Activated B cell treated with CpG ODN at 0.5 μM for 24 hours (primary cell): Measurements from ENCODE around the gene STYK1. TPM values are rescaled to one million over a fixed set of nuclear protein-coding genes. Genes with fewer than 3 reads are reported as not detected.
"Not testable (repeated sequence)": the region's sequence is repeated elsewhere in the genome, so short reads cannot be mapped to it uniquely, and the experiment has no call there.

Experiments
- ATAC-seq: fragments of 200-7000 bp; cut with Tn5 transposase; one replicate; pipeline ENCODE4 v1.10.0; 2021; ENCODE audit warnings: low read depth, mild to moderate bottlenecking, moderate library complexity
- CTCF ChIA-PET: fragments of 350-600 bp; sonication (Branson Sonifier 250); formaldehyde crosslinking; loops from one replicate; lab custom pipeline; 2021; ENCODE audit warnings: antibody characterized with exemption; lab: Charles Lee
- POLR2A ChIA-PET: fragments of 350-600 bp; sonication (Branson Sonifier 250); formaldehyde crosslinking; loops from one replicate; lab custom pipeline; 2021; ENCODE audit warnings: antibody characterized with exemption; lab: Charles Lee
- DNase-seq: peaks from one replicate; pipeline ENCODE4 v3.0.0; 2022
- H3K27ac Mint-ChIP-seq: one replicate; pipeline ENCODE4 v1.8.0; 2020; ENCODE audit warnings: mixed read lengths
- H3K27me3 Mint-ChIP-seq: one replicate; pipeline ENCODE4 v1.8.0; 2021; ENCODE audit warnings: mixed read lengths
- H3K36me3 Mint-ChIP-seq: one replicate; pipeline ENCODE4 v1.8.0; 2021; ENCODE audit warnings: low read depth, mixed read lengths
- H3K4me1 Mint-ChIP-seq: one replicate; pipeline ENCODE4 v1.8.0; 2021; ENCODE audit warnings: mixed read lengths
- H3K4me3 Mint-ChIP-seq: one replicate; pipeline ENCODE4 v1.8.0; 2020; ENCODE audit warnings: mild to moderate bottlenecking, mixed read lengths
- H3K9me3 Mint-ChIP-seq: one replicate; pipeline ENCODE4 v1.8.0; 2020; ENCODE audit warnings: mixed read lengths
- CTCF ChIP-seq: fragments of 200-600 bp; IDR thresholded peaks from one replicate; pipeline ENCODE4 v1.8.0; 2022; ENCODE audit warnings: antibody characterized with exemption, mild to moderate bottlenecking
- intact Hi-C: fragments of 100-400 bp; cut with micrococcal nuclease; formaldehyde crosslinking; loops from one replicate; pipeline ENCODE4 v1.15.1; 2024
- total RNA-seq: library from RNA; stranded (reverse); gene quantifications from 2 replicates; pipeline ENCODE4 v1.2.3, GENCODE V29; 2022

STYK1 gene
- total RNA-seq, 1 donor from 2014 or later = not detected

GRCh38 chr12:10654003-10654402 is 19.8 kb downstream of the STYK1 start:
- TF ChIP-seq CTCF = no peak
- ChIA-PET POLR2A (no interaction called here), CTCF (no interaction called here)
- ATAC-seq (no peak), DNase-seq (no peak)
- intact Hi-C loops = no loop called here
- Mint-ChIP-seq H3K9me3 (peaks cover 5% of the 10 kb centered on the region), H3K27me3 (peaks cover 4% of the 10 kb centered on the region), H3K27ac (no peak overlapping the region), H3K36me3 (no peaks in the 10 kb centered on the region), H3K4me3 (no peak overlapping the region), H3K4me1 (no peaks in the 10 kb centered on the region)

- ATAC-seq = no peak
Observed at GRCh38 chr12:10652192-10652591, 21.7 kb downstream of the STYK1 start.

DNA sequence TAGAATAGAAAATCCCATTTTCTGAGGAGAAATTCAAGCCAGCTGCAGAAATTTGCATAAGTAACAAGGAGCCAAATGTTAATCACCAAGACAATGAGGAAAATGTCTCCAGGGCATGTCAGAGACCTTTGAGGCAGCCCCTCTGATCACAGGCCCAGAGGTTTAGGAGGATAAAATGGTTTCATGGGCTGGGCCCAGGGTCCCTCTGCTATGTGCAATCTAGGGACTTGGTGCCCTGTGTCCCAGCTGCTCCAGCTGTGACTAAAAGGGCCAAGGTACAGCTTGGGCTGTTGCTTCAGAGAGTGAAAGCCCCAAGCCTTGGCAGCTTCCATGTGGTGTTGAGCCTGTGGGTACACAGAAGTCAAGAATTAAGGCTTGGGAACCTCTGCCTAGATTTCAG is 27.3 kb downstream of the STYK1 start:
- ATAC-seq, intact Hi-C loops, H3K27ac Mint-ChIP-seq, CTCF ChIA-PET, H3K27me3 Mint-ChIP-seq, H3K4me1 Mint-ChIP-seq, H3K4me3 Mint-ChIP-seq, H3K36me3 Mint-ChIP-seq, DNase-seq, POLR2A ChIA-PET: not testable (repeated sequence)
- peaks cover 28% of the 10 kb centered on the region for H3K9me3 Mint-ChIP-seq

More at GRCh38 chr12:10652192-10652591, 21.7 kb downstream of the STYK1 start:
- ChIA-PET POLR2A (no interaction called here), CTCF (no interaction called here)
- Mint-ChIP-seq H3K4me3 (no peak overlapping the region), H3K27ac (no peak overlapping the region), H3K4me1 (no peaks in the 10 kb centered on the region), H3K36me3 (no peaks in the 10 kb centered on the region), H3K9me3 (peaks cover 11% of the 10 kb centered on the region), H3K27me3 (peaks cover 7% of the 10 kb centered on the region)
- intact Hi-C loops = no loop called here
- TF ChIP-seq CTCF = no peak
- no peak for DNase-seq

GRCh38 chr12:10645910-10646309 is 27.9 kb downstream of the STYK1 start:
- no peak overlapping the region for H3K27ac Mint-ChIP-seq
- no peak overlapping the region for H3K4me3 Mint-ChIP-seq
- H3K27me3 Mint-ChIP-seq = peaks cover 12% of the 10 kb centered on the region
- intact Hi-C loops = no loop called here
- H3K4me1 Mint-ChIP-seq = no peaks in the 10 kb centered on the region
- DNase-seq (no peak), ATAC-seq (no peak)
- POLR2A ChIA-PET = no interaction called here
- H3K9me3 Mint-ChIP-seq = peaks cover 28% of the 10 kb centered on the region
- peaks cover 7% of the 10 kb centered on the region for H3K36me3 Mint-ChIP-seq
- CTCF ChIA-PET = no interaction called here
- no peak for TF ChIP-seq CTCF

DNA sequence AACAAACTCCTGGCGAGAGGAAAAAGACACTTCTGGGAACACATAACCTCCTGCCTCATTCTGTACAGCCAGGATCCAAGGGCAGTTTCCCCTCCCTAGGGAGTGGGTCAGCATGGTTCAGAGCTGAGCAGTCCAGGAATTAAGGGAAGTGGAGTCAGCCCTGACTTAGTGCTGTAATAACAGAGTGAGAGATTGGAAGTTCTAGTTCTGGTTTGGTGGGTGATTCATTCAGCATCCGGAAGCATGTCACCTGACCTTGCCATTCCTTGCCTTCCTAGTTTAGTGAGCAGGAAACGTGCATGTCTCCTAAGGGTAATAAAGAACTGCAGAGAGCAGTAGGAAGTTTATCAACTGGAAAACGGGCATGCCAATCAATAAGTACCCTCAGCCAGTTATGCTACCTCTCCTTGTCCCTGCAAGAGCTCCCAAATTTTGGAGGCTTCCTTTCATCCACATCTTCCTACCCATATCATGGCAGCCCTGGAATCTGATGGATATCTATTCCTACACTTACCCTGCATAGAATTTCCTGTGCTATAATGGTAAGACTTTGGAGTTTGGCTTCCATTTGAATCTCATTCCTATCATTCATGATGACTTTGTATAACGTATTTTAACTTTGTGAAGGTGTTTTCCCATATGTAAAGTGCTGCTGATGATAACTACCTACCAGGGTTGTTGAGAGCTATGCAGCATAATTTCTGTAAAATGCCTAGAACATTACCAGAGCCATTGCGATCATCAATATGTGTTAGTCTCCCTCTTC is 31.9 kb downstream of the STYK1 start:
- no peak for DNase-seq
- Mint-ChIP-seq H3K4me3 (no peak overlapping the region), H3K27ac (no peak overlapping the region), H3K4me1 (no peaks in the 10 kb centered on the region), H3K9me3 (peaks cover 21% of the 10 kb centered on the region), H3K27me3 (peaks cover 12% of the 10 kb centered on the region), H3K36me3 (peaks cover 7% of the 10 kb centered on the region)
- TF ChIP-seq CTCF = no peak
- ChIA-PET POLR2A (no interaction called here), CTCF (no interaction called here)
- intact Hi-C loops = no loop called here
- no peak for ATAC-seq
